Adrenal gland (tissue), 5 donors: ENCODE results near the gene GRM8.

ENCODE experiments used
- POLR2A ChIP-seq, 2 donors: fragments of 450-650 bp; IDR thresholded peaks; one replicate each; pipeline ENCODE4 v1.6.1; 2017; ENCODE audit warnings: antibody characterized with exemption in 2 of 2, mild to moderate bottlenecking in 2 of 2, moderate library complexity in 1 of 2
- TF ChIP-seq, protein P1 (sequence below), 6 experiments: fragments of 450-650 bp in 4 of 6; fragments of 200-600 bp in 2 of 6; sonication (generic) in 1 of 6; IDR thresholded peaks; 1 replicate in 5 of 6; 2 replicates in 1 of 6; pipeline versions ENCODE4 v1.5.1 to v1.8.0; 2016 to 2021; ENCODE audit warnings: antibody characterized with exemption in 6 of 6, mild to moderate bottlenecking in 2 of 6, moderate library complexity in 1 of 6
- donor health status: DM: no; HTN: no; CAD: no.

DNA sequence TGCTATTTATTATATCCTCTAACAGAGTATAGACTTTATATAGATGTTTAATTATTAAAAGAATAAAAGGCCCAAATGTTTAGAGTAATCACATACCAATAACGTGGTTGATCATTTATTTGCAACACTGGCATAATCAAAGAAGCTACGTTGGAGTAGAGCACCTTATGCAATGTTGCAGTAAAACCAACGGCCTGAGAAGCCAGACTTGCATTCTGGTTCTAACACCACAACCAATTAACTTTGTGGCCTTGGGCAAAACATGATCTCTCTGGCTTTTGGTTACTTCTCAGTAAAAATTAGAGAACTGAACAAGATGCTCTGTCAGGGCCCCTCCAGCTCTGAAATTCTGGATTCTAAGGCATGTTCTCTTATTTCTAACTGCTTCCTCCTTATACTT, 476.2 kb downstream of the GRM8 start:
- TF ChIP-seq, protein P1, sequence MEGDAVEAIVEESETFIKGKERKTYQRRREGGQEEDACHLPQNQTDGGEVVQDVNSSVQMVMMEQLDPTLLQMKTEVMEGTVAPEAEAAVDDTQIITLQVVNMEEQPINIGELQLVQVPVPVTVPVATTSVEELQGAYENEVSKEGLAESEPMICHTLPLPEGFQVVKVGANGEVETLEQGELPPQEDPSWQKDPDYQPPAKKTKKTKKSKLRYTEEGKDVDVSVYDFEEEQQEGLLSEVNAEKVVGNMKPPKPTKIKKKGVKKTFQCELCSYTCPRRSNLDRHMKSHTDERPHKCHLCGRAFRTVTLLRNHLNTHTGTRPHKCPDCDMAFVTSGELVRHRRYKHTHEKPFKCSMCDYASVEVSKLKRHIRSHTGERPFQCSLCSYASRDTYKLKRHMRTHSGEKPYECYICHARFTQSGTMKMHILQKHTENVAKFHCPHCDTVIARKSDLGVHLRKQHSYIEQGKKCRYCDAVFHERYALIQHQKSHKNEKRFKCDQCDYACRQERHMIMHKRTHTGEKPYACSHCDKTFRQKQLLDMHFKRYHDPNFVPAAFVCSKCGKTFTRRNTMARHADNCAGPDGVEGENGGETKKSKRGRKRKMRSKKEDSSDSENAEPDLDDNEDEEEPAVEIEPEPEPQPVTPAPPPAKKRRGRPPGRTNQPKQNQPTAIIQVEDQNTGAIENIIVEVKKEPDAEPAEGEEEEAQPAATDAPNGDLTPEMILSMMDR (IDR thresholded peaks at IDR 0.05): no peak
- no peak for TF ChIP-seq POLR2A (IDR thresholded peaks at IDR 0.05)
